GM12874 (cell line): ENCODE data around the gene SCARB1.

Experiments used
- TF ChIP-seq, protein P1 (sequence below): IDR thresholded peaks from 2 replicates; pipeline ENCODE4 v1.5.1; 2011; ENCODE audit warnings: low read depth, mild to moderate bottlenecking, control low read depth, low read length, moderate library complexity; ENCODE audit not compliant: insufficient read depth

SCARB1 gene

DNA sequence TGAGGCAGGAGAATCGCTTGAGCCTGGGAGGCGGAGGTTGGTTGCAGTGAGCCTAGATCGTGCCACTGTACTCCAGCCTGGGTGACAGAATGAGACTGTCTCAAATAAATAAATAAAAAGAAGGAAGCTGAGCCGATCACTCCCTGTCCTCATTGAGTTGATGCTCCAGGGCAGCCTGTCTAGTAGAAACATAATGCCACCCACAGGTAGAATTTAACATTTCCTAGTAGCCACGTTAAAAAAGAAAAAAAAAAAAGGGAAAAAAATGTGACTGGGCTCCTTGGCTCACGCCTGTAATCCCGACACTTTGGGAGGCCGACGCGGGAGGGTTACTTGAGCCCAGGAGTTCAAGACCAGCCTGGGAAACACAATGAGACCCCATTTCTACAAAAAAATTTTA is 135.7 kb downstream of the SCARB1 start:
- TF ChIP-seq, protein P1, sequence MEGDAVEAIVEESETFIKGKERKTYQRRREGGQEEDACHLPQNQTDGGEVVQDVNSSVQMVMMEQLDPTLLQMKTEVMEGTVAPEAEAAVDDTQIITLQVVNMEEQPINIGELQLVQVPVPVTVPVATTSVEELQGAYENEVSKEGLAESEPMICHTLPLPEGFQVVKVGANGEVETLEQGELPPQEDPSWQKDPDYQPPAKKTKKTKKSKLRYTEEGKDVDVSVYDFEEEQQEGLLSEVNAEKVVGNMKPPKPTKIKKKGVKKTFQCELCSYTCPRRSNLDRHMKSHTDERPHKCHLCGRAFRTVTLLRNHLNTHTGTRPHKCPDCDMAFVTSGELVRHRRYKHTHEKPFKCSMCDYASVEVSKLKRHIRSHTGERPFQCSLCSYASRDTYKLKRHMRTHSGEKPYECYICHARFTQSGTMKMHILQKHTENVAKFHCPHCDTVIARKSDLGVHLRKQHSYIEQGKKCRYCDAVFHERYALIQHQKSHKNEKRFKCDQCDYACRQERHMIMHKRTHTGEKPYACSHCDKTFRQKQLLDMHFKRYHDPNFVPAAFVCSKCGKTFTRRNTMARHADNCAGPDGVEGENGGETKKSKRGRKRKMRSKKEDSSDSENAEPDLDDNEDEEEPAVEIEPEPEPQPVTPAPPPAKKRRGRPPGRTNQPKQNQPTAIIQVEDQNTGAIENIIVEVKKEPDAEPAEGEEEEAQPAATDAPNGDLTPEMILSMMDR = no peak

DNA sequence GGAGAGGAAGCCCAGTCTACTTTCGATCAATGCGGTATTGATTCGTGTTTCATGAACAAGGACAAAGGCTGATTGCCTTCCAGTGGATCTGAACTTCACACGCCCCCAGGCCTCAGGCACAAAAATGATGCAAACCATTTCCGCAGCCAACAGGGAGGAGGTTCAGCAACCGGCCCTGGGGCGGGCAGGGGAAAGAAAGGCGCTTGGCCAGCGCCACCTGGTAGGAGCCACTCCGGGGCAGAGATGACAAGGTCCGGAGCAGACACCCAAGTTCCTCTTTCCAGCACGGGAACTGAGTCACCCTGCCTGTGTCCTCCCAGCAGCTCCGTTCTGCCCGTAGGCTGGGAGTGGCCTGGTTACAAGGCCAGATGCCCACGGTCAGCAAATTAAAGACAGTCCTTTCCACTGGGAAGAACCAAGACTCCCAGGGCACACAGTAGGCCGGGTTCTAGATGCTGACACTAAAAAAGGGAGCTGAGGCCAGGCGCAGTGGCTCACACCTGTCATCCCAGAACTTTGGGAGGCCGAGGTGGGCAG is 136.3 kb downstream of the SCARB1 start:
- TF ChIP-seq, protein P1 = no peak
